Breast epithelium (tissue), 4 donors: Measurements from ENCODE around the gene HDAC1. TPM values are rescaled to one million over a fixed set of nuclear protein-coding genes. Genes with fewer than 3 reads are reported as not detected.

Source experiments
- DNase-seq, 2 donors: peaks; one replicate each; pipeline ENCODE4 v3.0.0-alpha.2; 2019; ENCODE audit warnings: low spot score in 2 of 2
- H3K27ac ChIP-seq, 2 donors: fragments of 200-600 bp; sonication (generic) in 1 of 2; one replicate each; pipeline ENCODE4 v1.5.1; 2016 to 2019; ENCODE audit warnings: mild to moderate bottlenecking in 1 of 2
- H3K27me3 ChIP-seq, 2 donors: fragments of 200-600 bp; sonication (generic) in 1 of 2; one replicate each; pipeline versions ENCODE4 v1.5.1 to v1.6.0; 2017 to 2019; ENCODE audit warnings: control low read depth in 1 of 2, mild to moderate bottlenecking in 1 of 2
- H3K36me3 ChIP-seq: fragments of 200-600 bp; one replicate; pipeline ENCODE4 v1.5.1; 2019
- H3K4me1 ChIP-seq, 2 donors: fragments of 200-600 bp; sonication (generic); one replicate each; pipeline ENCODE4 v1.5.1; 2016 to 2019; ENCODE audit warnings: control low read depth in 1 of 2
- H3K4me3 ChIP-seq, 3 donors: fragments of 200-600 bp; sonication (generic); 1 replicate in 2 of 3; 2 replicates in 1 of 3; pipeline ENCODE4 v1.5.1; 2016 to 2019; ENCODE audit warnings: mild to moderate bottlenecking in 3 of 3, moderate library complexity in 2 of 3
- H3K9me3 ChIP-seq, 2 donors: fragments of 200-600 bp; sonication (generic) in 1 of 2; one replicate each; pipeline ENCODE4 v1.5.1; 2016 to 2019; ENCODE audit warnings: control low read depth in 1 of 2
- CTCF ChIP-seq, 3 donors: fragments of 450-650 bp; IDR thresholded peaks; one replicate each; pipeline ENCODE4 v1.5.1; 2016 to 2017; ENCODE audit warnings: antibody characterized with exemption in 3 of 3, mild to moderate bottlenecking in 3 of 3, moderate library complexity in 3 of 3
- POLR2A ChIP-seq: fragments of 450-650 bp; IDR thresholded peaks from one replicate; pipeline ENCODE4 v1.6.1; 2016; ENCODE audit warnings: antibody characterized with exemption, mild to moderate bottlenecking, moderate library complexity
- POLR2AphosphoS5 ChIP-seq, 3 donors: sonication (generic); formaldehyde crosslinking; IDR thresholded peaks; one replicate each; pipeline ENCODE4 v1.6.1; 2017; ENCODE audit warnings: antibody characterized with exemption in 3 of 3
- intact Hi-C: fragments of 100-400 bp; cut with DNase I; formaldehyde crosslinking; loops from one replicate; pipeline ENCODE4 v1.15.1; 2023; ENCODE audit warnings: low total_unique reads
- total RNA-seq, 3 donors: library from RNA; depleted of rRNA; stranded (reverse); fragments of >200 nt; gene quantifications; one replicate each; pipeline ENCODE4 v1.1.0, GENCODE V29; 2016

The HDAC1 gene
- total RNA-seq, 3 donors from 2014 or later: 31.8 to 87.5 (median 87.4) TPM

- TF ChIP-seq POLR2A: no peak
- no peak for TF ChIP-seq POLR2AphosphoS5 (IDR thresholded peaks at IDR 0.05)
- TF ChIP-seq CTCF (IDR thresholded peaks at IDR 0.05): no peak
- Histone ChIP-seq H3K27me3 (no peaks in the 10 kb centered on the region), H3K27ac (no peak overlapping the region), H3K4me3 (no peak overlapping the region), H3K4me1 (peaks cover 0 to 14% of the 10 kb centered on the region in 2 donors), H3K9me3 (no peaks in the 10 kb centered on the region), H3K36me3 (peaks cover 5% of the 10 kb centered on the region)
- DNase-seq: no peak
- intact Hi-C loops: no loop called here
Observed at GRCh38 chr1:32329931-32330466, 38.1 kb downstream of the HDAC1 start.

- Histone ChIP-seq H3K36me3 (peaks cover 5% of the 10 kb centered on the region), H3K4me1 (peaks cover 0 to 14% of the 10 kb centered on the region in 2 donors), H3K27ac (peak overlapping the region in 1 of 2 donors; percentile 62), H3K27me3 (no peaks in the 10 kb centered on the region), H3K9me3 (no peaks in the 10 kb centered on the region), H3K4me3 (no peak overlapping the region)
- intact Hi-C loops: no loop called here
- TF ChIP-seq CTCF (IDR thresholded peaks at IDR 0.05): no peak
- TF ChIP-seq POLR2A: no peak
- TF ChIP-seq POLR2AphosphoS5 (IDR thresholded peaks at IDR 0.05): no peak
- no peak for DNase-seq
Observed at GRCh38 chr1:32330558-32331151, 38.8 kb downstream of the HDAC1 start.

- peak overlapping the region; percentile 62 to 86 for H3K27ac ChIP-seq
- H3K9me3 ChIP-seq: no peaks in the 10 kb centered on the region
- peaks cover 7 to 16% of the 10 kb centered on the region in 2 donors for H3K4me1 ChIP-seq
- TF ChIP-seq POLR2A: no peak
- no peak for TF ChIP-seq CTCF (IDR thresholded peaks at IDR 0.05)
- no peak for TF ChIP-seq POLR2AphosphoS5 (IDR thresholded peaks at IDR 0.05)
- intact Hi-C loops: no loop called here
- peaks cover 5% of the 10 kb centered on the region for H3K36me3 ChIP-seq
- no peaks in the 10 kb centered on the region for H3K27me3 ChIP-seq
- DNase-seq: no peak
- H3K4me3 ChIP-seq: no peak overlapping the region
Observed at GRCh38 chr1:32331549-32331948, 39.7 kb downstream of the HDAC1 start.

- Histone ChIP-seq H3K9me3 (no peaks in the 10 kb centered on the region), H3K27me3 (no peaks in the 10 kb centered on the region), H3K4me3 (peak overlapping the region in 1 of 3 donors; percentile 19), H3K36me3 (peaks cover 5% of the 10 kb centered on the region), H3K4me1 (peaks cover 17 to 25% of the 10 kb centered on the region in 2 donors), H3K27ac (peak overlapping the region; percentile 62 to 86)
- intact Hi-C loops: no loop called here
- no peak for DNase-seq
- no peak for TF ChIP-seq POLR2A
- peak in 1 of 3 donors; percentile 39 for TF ChIP-seq POLR2AphosphoS5 (IDR thresholded peaks at IDR 0.05)
Observed at GRCh38 chr1:32332290-32333079, 40.6 kb downstream of the HDAC1 start.

GRCh38 chr1:32333251-32333963 lies 41.5 kb downstream of the HDAC1 start:
- H3K4me3 ChIP-seq: no peak overlapping the region
- DNase-seq: no peak
- peaks cover 5% of the 10 kb centered on the region for H3K36me3 ChIP-seq
- H3K27me3 ChIP-seq: no peaks in the 10 kb centered on the region
- H3K4me1 ChIP-seq: peaks cover 17 to 26% of the 10 kb centered on the region in 2 donors
- intact Hi-C loops: no loop called here
- TF ChIP-seq CTCF (IDR thresholded peaks at IDR 0.05) (no peak), POLR2AphosphoS5 (IDR thresholded peaks at IDR 0.05) (no peak)
- H3K9me3 ChIP-seq: no peaks in the 10 kb centered on the region
- peak overlapping the region; percentile 62 to 89 for H3K27ac ChIP-seq
